Type B pancreatic cell (in vitro differentiated cells): ENCODE measurements around the gene PARP11. TPM values are rescaled to one million over a fixed set of nuclear protein-coding genes. Genes with fewer than 3 reads are reported as not detected.

Experiments
- DNase-seq: peaks from one replicate; pipeline ENCODE4 v3.0.0; 2021; ENCODE audit warnings: mixed read lengths; ENCODE audit not compliant: unreplicated experiment; ENCODE audit errors: extremely low spot score
- H3K27ac Mint-ChIP-seq: 2 replicates; pipeline ENCODE4 v1.8.0; 2021; ENCODE audit warnings: mild to moderate bottlenecking, mixed read lengths
- H3K27me3 Mint-ChIP-seq: 2 replicates; pipeline ENCODE4 v1.8.0; 2021; ENCODE audit warnings: mixed read lengths
- H3K36me3 Mint-ChIP-seq: 2 replicates; pipeline ENCODE4 v1.8.0; 2021; ENCODE audit warnings: mixed read lengths
- H3K4me1 Mint-ChIP-seq: one replicate; pipeline ENCODE4 v1.8.0; 2021; ENCODE audit warnings: mixed read lengths; ENCODE audit not compliant: unreplicated experiment
- H3K4me3 Mint-ChIP-seq: 2 replicates; pipeline ENCODE4 v1.8.0; 2021; ENCODE audit warnings: mild to moderate bottlenecking, mixed read lengths
- H3K9me3 Mint-ChIP-seq: 2 replicates; pipeline ENCODE4 v1.8.0; 2021; ENCODE audit warnings: mixed read lengths
- CTCF ChIP-seq: fragments of 200-600 bp; sonication (generic); conservative IDR thresholded peaks from 2 replicates; pipeline ENCODE4 v1.5.0; 2021; ENCODE audit warnings: antibody characterized with exemption, mild to moderate bottlenecking
- total RNA-seq: library from RNA; stranded (reverse); gene quantifications from 2 replicates; pipeline ENCODE4 v1.2.1, GENCODE V29; 2021; ENCODE audit warnings: low replicate concordance

The PARP11 gene
- total RNA-seq, 1 donor from 2014 or later, result 14.4 TPM

- H3K27ac Mint-ChIP-seq, result no peak overlapping the region
- no peak for TF ChIP-seq CTCF
- no peak overlapping the region for H3K4me3 Mint-ChIP-seq
- peaks cover 5% of the 10 kb centered on the region for H3K27me3 Mint-ChIP-seq
- peaks cover 24% of the 10 kb centered on the region for H3K36me3 Mint-ChIP-seq
- H3K9me3 Mint-ChIP-seq, result no peaks in the 10 kb centered on the region
- DNase-seq, result no peak
- no peaks in the 10 kb centered on the region for H3K4me1 Mint-ChIP-seq
These were observed 83.4 kb downstream of the PARP11 start for GRCh38 chr12:3789838-3790237.

GRCh38 chr12:3777206-3777809 lies 95.9 kb downstream of the PARP11 start:
- H3K27ac Mint-ChIP-seq, result no peak overlapping the region
- no peaks in the 10 kb centered on the region for H3K36me3 Mint-ChIP-seq
- H3K4me1 Mint-ChIP-seq, result no peaks in the 10 kb centered on the region
- H3K4me3 Mint-ChIP-seq, result no peak overlapping the region
- DNase-seq, result no peak
- TF ChIP-seq CTCF, result peak; percentile 83
- peaks cover 16% of the 10 kb centered on the region for H3K27me3 Mint-ChIP-seq
- H3K9me3 Mint-ChIP-seq, result no peaks in the 10 kb centered on the region

GRCh38 chr12:3775385-3776035 lies 97.7 kb downstream of the PARP11 start:
- no peaks in the 10 kb centered on the region for H3K4me1 Mint-ChIP-seq
- no peak overlapping the region for H3K4me3 Mint-ChIP-seq
- H3K27ac Mint-ChIP-seq, result no peak overlapping the region
- DNase-seq, result no peak
- peaks cover 18% of the 10 kb centered on the region for H3K27me3 Mint-ChIP-seq
- no peak for TF ChIP-seq CTCF
- H3K9me3 Mint-ChIP-seq, result no peaks in the 10 kb centered on the region
- no peaks in the 10 kb centered on the region for H3K36me3 Mint-ChIP-seq

GRCh38 chr12:3772380-3772779 lies 100.8 kb downstream of the PARP11 start:
- Mint-ChIP-seq H3K36me3 (no peaks in the 10 kb centered on the region), H3K9me3 (peaks cover 5% of the 10 kb centered on the region), H3K4me1 (no peaks in the 10 kb centered on the region), H3K4me3 (no peak overlapping the region), H3K27ac (no peak overlapping the region), H3K27me3 (peaks cover 11% of the 10 kb centered on the region)
- no peak for TF ChIP-seq CTCF
- no peak for DNase-seq

GRCh38 chr12:3771853-3772252 lies 101.3 kb downstream of the PARP11 start:
- Mint-ChIP-seq H3K27me3 (peaks cover 11% of the 10 kb centered on the region), H3K4me1 (no peaks in the 10 kb centered on the region), H3K9me3 (peaks cover 5% of the 10 kb centered on the region), H3K36me3 (no peaks in the 10 kb centered on the region), H3K4me3 (no peak overlapping the region), H3K27ac (no peak overlapping the region)
- no peak for DNase-seq
- no peak for TF ChIP-seq CTCF
